Raji (cell line): ENCODE measurements around the gene C6orf89.

Experiments used
- POLR2A ChIP-seq: IDR thresholded peaks from 2 replicates; pipeline ENCODE4 v1.6.1; 2011; ENCODE audit warnings: low read depth, low read length, control low read depth; ENCODE audit not compliant: insufficient read depth

C6orf89 gene

GRCh38 chr6:36936824-36937223 lies 51.1 kb downstream of the C6orf89 start:
- no peak for TF ChIP-seq POLR2A

- TF ChIP-seq POLR2A: no peak
Observed at GRCh38 chr6:36937896-36938295, 52.1 kb downstream of the C6orf89 start.

GRCh38 chr6:36938536-36938935 lies 52.8 kb downstream of the C6orf89 start:
- TF ChIP-seq POLR2A: no peak

GRCh38 chr6:36940027-36940426 lies 54.3 kb downstream of the C6orf89 start:
- no peak for TF ChIP-seq POLR2A

- TF ChIP-seq POLR2A: no peak
Observed at GRCh38 chr6:36944650-36945049, 58.9 kb downstream of the C6orf89 start.

GRCh38 chr6:36945301-36945700 lies 59.5 kb downstream of the C6orf89 start:
- no peak for TF ChIP-seq POLR2A

- no peak for TF ChIP-seq POLR2A
Observed at GRCh38 chr6:36946526-36946925, 60.8 kb downstream of the C6orf89 start.

GRCh38 chr6:36947570-36948351 lies 62.0 kb downstream of the C6orf89 start:
- no peak for TF ChIP-seq POLR2A

GRCh38 chr6:36949636-36950035 lies 63.9 kb downstream of the C6orf89 start:
- TF ChIP-seq POLR2A: no peak

- no peak for TF ChIP-seq POLR2A
Observed at GRCh38 chr6:36953931-36954261, 68.1 kb downstream of the C6orf89 start.

GRCh38 chr6:36954262-36954931 lies 68.6 kb downstream of the C6orf89 start, which contains the start of gene PI16:
PI16 (plus strand) TSS chr6:36954738; CDS start chr6:36954761, 23 bp downstream.
- TF ChIP-seq POLR2A: no peak

- TF ChIP-seq POLR2A: no peak
Observed at GRCh38 chr6:36955136-36955535, 69.4 kb downstream of the C6orf89 start.

GRCh38 chr6:36955671-36956445 lies 70.1 kb downstream of the C6orf89 start:
- no peak for TF ChIP-seq POLR2A

GRCh38 chr6:36956446-36956820 lies 70.7 kb downstream of the C6orf89 start:
- TF ChIP-seq POLR2A: no peak

- TF ChIP-seq POLR2A: no peak
Observed at GRCh38 chr6:36957773-36958271, 72.1 kb downstream of the C6orf89 start.
